Smooth muscle cell (in vitro differentiated cells): Measurements from ENCODE around the gene RGCC. TPM values are rescaled to one million over a fixed set of nuclear protein-coding genes. Genes with fewer than 3 reads are reported as not detected.

Source experiments
- DNase-seq: peaks from one replicate; lab custom pipeline; 2025; ENCODE audit not compliant: unreplicated experiment; lab: John Stamatoyannopoulos, UW
- H2AFZ ChIP-seq: fragments of 200-600 bp; sonication (generic); 2 replicates; pipeline ENCODE4 v1.6.0; 2016; ENCODE audit warnings: antibody characterized with exemption, low read depth, mild to moderate bottlenecking
- H3F3A ChIP-seq: fragments of 200-600 bp; sonication (generic); 2 replicates; pipeline ENCODE4 v1.6.0; 2017; ENCODE audit warnings: antibody characterized with exemption, low read depth
- H3K27ac ChIP-seq: fragments of 200-600 bp; sonication (generic); 2 replicates; pipeline ENCODE4 v1.5.1; 2016; ENCODE audit warnings: low read depth, mild to moderate bottlenecking
- H3K27me3 ChIP-seq: fragments of 200-600 bp; sonication (generic); 2 replicates; pipeline ENCODE4 v1.6.1; 2016; ENCODE audit warnings: low read depth, mild to moderate bottlenecking
- H3K36me3 ChIP-seq: fragments of 200-600 bp; sonication (generic); 2 replicates; pipeline ENCODE4 v1.5.1; 2016; ENCODE audit warnings: low read depth
- H3K4me1 ChIP-seq: fragments of 200-600 bp; sonication (generic); 2 replicates; pipeline ENCODE4 v1.5.1; 2016; ENCODE audit warnings: low read depth
- H3K4me2 ChIP-seq: fragments of 200-600 bp; sonication (generic); 2 replicates; pipeline ENCODE4 v1.6.0; 2016; ENCODE audit warnings: mild to moderate bottlenecking
- H3K4me3 ChIP-seq: fragments of 200-600 bp; sonication (generic); 2 replicates; pipeline ENCODE4 v1.5.1; 2016; ENCODE audit warnings: mild to moderate bottlenecking
- H3K79me2 ChIP-seq: fragments of 200-600 bp; sonication (generic); 2 replicates; pipeline ENCODE4 v1.6.0; 2016; ENCODE audit warnings: low read depth, mild to moderate bottlenecking
- H3K9ac ChIP-seq: fragments of 200-600 bp; sonication (generic); 2 replicates; pipeline ENCODE4 v1.6.0; 2016; ENCODE audit warnings: low read depth
- H3K9me3 ChIP-seq: fragments of 200-600 bp; sonication (generic); replicated peaks from 2 replicates; pipeline ENCODE4 v1.5.1; 2016; ENCODE audit warnings: low read depth
- H4K20me1 ChIP-seq: fragments of 200-600 bp; sonication (generic); 2 replicates; pipeline ENCODE4 v1.6.0; 2016; ENCODE audit warnings: low read depth
- WGBS: methylation state at CpG from one replicate; pipeline ENCODE4 v1.1.7; 2016; ENCODE audit warnings: low lambda C conversion rate; 5-methylcytosine and 5-hydroxymethylcytosine counted together
- polyA plus RNA-seq: library from polyadenylated mRNA; unstranded; fragments of >200 nt; fragmentation: Nextera tagmentation; extraction: Ambion mirVana; gene quantifications from 2 replicates; pipeline ENCODE4 v1.2.1, GENCODE V29; 2016
- total RNA-seq: library from RNA; depleted of rRNA; stranded (reverse); fragments of >200 nt; gene quantifications from 2 replicates; pipeline ENCODE4 v1.2.3, GENCODE V29; 2014
- TF ChIP-seq, protein P1 (sequence below): fragments of 200-600 bp; sonication (generic); IDR thresholded peaks from 2 replicates; pipeline ENCODE4 v1.5.1; 2017; ENCODE audit warnings: borderline replicate concordance, mild to moderate bottlenecking, antibody characterized with exemption; ENCODE audit not compliant: insufficient read depth, poor library complexity, severe bottlenecking

RGCC gene
- total and polyA plus RNA-seq, 2 experiments from 2014 or later, result 4.5 to 11.7 TPM

DNA sequence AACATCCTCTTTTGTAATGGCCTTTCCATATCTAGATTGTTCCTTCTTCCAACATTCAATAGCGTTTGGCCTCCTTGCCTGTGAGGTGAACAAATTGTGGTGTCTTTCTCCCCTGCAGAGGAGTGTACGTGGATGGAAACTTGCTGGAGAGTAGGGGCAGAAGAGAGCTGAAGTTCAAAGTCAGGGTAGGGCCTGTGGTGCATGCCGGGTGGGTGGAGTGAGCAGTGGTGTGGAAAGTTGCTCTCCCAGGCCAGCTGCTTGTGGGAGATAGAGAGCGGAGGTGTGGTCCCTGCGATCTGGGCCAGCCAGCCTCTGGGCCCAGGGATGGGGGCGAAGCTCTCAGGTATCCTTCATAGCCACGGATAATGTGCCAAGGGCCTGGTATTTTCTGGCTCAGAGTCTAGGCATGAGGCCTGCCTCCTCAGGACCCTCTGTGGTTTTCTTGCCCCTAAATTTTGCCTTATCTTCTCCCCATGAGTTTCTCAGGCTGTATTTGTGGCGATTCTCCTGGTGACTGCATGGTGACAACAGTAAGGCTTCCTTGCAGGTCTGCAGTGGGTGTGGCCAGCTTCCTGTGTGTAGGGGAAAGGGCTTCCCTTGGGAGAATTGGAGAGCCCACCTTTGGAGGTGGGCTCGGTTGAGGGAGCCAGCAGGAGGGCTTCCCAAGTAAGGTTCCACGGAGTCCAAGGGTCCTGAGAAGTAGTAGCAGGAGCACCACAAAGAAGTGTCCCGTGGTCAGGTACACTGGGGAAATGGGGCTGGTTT is 6.7 kb downstream of the RGCC start:
- Histone ChIP-seq H3K9me3 (no peaks in the 10 kb centered on the region), H3K27ac (no peak overlapping the region), H3K4me2 (no peak overlapping the region), H4K20me1 (no peaks in the 10 kb centered on the region), H3K79me2 (no peaks in the 10 kb centered on the region), H3K4me3 (no peak overlapping the region), H3K9ac (no peak overlapping the region), H3F3A (no peaks in the 10 kb centered on the region), H2AFZ (no peak overlapping the region), H3K36me3 (no peaks in the 10 kb centered on the region), H3K27me3 (peaks cover 13% of the 10 kb centered on the region), H3K4me1 (no peaks in the 10 kb centered on the region)
- 94% methylated on average over 10 of the region's 11 CpGs for WGBS
- DNase-seq, result no peak
- TF ChIP-seq, protein P1, sequence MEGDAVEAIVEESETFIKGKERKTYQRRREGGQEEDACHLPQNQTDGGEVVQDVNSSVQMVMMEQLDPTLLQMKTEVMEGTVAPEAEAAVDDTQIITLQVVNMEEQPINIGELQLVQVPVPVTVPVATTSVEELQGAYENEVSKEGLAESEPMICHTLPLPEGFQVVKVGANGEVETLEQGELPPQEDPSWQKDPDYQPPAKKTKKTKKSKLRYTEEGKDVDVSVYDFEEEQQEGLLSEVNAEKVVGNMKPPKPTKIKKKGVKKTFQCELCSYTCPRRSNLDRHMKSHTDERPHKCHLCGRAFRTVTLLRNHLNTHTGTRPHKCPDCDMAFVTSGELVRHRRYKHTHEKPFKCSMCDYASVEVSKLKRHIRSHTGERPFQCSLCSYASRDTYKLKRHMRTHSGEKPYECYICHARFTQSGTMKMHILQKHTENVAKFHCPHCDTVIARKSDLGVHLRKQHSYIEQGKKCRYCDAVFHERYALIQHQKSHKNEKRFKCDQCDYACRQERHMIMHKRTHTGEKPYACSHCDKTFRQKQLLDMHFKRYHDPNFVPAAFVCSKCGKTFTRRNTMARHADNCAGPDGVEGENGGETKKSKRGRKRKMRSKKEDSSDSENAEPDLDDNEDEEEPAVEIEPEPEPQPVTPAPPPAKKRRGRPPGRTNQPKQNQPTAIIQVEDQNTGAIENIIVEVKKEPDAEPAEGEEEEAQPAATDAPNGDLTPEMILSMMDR, result no peak

DNA sequence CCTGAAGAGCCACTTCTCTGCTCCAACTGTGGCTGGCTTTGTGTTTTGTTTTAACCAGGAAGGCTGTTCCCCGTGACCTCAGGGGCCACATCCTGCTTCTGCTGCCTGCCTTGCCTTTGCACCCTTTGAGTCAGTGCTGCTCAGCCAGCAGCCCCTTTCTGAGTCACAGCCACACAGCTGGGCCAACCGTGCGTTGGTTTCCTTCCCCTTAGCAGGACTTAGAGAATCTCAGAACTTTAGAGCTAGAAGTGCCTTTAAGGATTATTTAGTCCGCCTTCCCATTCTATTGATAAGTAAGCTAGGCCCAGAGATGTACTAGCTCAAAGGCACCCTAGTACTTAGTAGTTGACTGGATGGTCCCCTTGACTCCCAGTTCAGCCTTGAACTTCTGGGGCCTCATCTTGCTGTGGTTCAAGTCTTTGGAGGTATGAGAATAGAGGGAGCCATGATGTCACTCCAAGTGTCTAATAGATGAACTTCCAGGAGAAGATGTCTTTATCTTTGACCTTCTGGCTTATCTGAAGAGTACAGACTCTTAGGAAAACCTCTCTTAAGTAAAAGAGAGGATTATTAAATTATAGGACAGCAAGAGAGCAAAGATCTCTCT is 8.0 kb downstream of the RGCC start:
- Histone ChIP-seq H3K4me1 (no peaks in the 10 kb centered on the region), H3K9me3 (no peaks in the 10 kb centered on the region), H3F3A (no peaks in the 10 kb centered on the region), H3K9ac (no peak overlapping the region), H3K27me3 (peaks cover 5% of the 10 kb centered on the region), H3K4me3 (no peak overlapping the region), H3K36me3 (no peaks in the 10 kb centered on the region), H3K79me2 (no peaks in the 10 kb centered on the region), H3K27ac (no peak overlapping the region), H3K4me2 (peak overlapping the region; percentile 35), H4K20me1 (no peaks in the 10 kb centered on the region), H2AFZ (no peak overlapping the region)
- TF ChIP-seq, protein P1, result no peak
- WGBS, result 25% methylated on average over 4 of the region's 4 CpGs
- no peak for DNase-seq

- H3K27me3 ChIP-seq, result no peaks in the 10 kb centered on the region
- no peaks in the 10 kb centered on the region for H3K9me3 ChIP-seq
- H3K4me2 ChIP-seq, result no peak overlapping the region
- H3K4me1 ChIP-seq, result no peaks in the 10 kb centered on the region
- H3K36me3 ChIP-seq, result no peaks in the 10 kb centered on the region
- H3K9ac ChIP-seq, result no peak overlapping the region
- no peaks in the 10 kb centered on the region for H3K79me2 ChIP-seq
- H3F3A ChIP-seq, result no peaks in the 10 kb centered on the region
- no peak for DNase-seq
- H4K20me1 ChIP-seq, result no peaks in the 10 kb centered on the region
- 100% methylated on average over 1 of the region's 1 CpG for WGBS
- no peak overlapping the region for H3K4me3 ChIP-seq
- TF ChIP-seq, protein P1, result no peak
- no peak overlapping the region for H3K27ac ChIP-seq
- H2AFZ ChIP-seq, result no peak overlapping the region
These were observed 8.6 kb downstream of the RGCC start for GRCh38 chr13:41465898-41466320.
